Activated naive CD4-positive, alpha-beta T cell treated with anti-CD3 and anti-CD28 coated beads, Interleukin-2, amount 50 U/mL, for 24 hours (primary cell): ENCODE data around the gene TMEM269.

Source experiments
- H3K27ac Mint-ChIP-seq: one replicate; pipeline ENCODE4 v1.8.0; 2021; ENCODE audit warnings: mild to moderate bottlenecking, mixed read lengths
- H3K27me3 Mint-ChIP-seq: one replicate; pipeline ENCODE4 v1.8.0; 2021; ENCODE audit warnings: mixed read lengths
- H3K36me3 Mint-ChIP-seq: one replicate; pipeline ENCODE4 v1.8.0; 2021; ENCODE audit warnings: mixed read lengths
- H3K4me1 Mint-ChIP-seq: one replicate; pipeline ENCODE4 v1.8.0; 2021; ENCODE audit warnings: mixed read lengths
- H3K4me3 Mint-ChIP-seq: one replicate; pipeline ENCODE4 v1.8.0; 2021; ENCODE audit warnings: mild to moderate bottlenecking, mixed read lengths
- H3K9me3 Mint-ChIP-seq: one replicate; pipeline ENCODE4 v1.8.0; 2021; ENCODE audit warnings: mixed read lengths

The TMEM269 gene

DNA sequence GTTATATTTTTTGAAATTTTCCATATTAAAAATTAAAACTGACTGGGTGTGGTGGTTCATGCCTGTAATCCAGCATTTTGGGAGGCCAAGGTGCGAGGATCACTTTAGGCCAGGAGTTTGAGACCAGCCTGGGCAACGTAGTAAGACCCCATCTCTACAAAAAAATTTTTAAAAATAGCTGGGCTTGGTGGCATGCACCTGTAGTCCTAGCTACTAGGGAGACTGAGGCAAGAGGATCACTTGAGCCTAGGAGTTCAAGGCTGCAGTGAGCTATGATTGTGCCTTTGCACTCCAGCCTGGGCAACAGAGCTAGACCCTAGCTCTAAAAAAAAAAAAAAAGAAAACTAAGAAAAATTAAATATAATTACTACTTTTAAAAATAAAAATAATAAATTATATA, 36.9 kb downstream of the TMEM269 start:
- H3K36me3 Mint-ChIP-seq, result peaks cover 3% of the 10 kb centered on the region
- H3K4me3 Mint-ChIP-seq, result no peak overlapping the region
- no peaks in the 10 kb centered on the region for H3K27me3 Mint-ChIP-seq
- H3K27ac Mint-ChIP-seq, result no peak overlapping the region
- H3K9me3 Mint-ChIP-seq, result no peaks in the 10 kb centered on the region
- peaks cover 22% of the 10 kb centered on the region for H3K4me1 Mint-ChIP-seq

DNA sequence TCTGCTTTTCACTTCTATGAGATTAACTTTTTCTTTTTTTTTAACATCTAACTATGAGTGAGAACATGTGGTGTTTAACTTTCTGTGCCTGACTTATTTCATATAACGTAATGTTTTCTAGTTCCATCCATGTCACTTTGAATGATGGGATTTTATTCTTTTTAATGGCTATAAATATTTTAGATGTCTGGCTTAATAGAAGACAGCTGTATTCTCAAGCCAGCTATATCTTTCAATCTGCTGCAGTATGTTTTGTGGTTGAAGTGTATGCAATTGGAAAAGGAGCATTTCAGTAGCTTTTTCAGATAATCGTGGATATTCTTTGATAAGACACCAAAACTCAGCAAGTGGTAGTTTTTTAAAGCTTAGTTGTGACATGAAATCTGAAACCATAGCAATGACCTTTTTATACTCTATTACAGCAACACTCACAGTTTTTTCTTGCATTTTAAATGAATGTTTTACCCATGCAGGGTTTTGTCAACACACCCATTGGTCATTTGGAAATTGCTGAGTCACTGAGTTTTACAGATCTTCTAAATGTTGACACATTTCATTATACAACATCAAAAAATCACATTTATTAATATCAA, 38.1 kb downstream of the TMEM269 start:
- peaks cover 3% of the 10 kb centered on the region for H3K36me3 Mint-ChIP-seq

DNA sequence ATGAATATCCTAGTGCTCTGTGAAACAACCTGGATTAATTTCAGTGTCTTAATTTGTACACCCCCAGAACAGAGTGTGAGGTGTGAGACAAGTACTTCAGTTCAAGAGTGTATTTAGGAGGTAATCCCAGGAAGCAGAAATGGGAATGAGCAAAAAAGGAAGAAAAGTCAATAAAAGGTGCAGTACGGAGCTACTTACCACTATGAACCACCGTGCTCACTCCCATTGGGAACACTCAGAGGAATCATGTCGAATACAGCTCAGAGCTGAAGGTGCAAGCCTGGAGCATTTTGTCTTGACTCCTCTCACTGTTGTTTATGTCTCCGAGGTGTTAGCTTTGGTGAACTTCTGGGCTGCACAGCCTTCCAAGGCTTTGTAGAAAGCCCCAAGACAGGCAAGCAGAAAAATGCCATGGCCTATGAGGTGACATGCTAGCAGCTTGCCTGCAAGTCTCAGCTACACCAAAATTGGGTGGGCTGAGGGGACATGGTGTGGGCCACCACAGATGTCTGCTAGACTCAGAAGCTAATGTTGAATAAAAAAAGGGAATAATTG, 39.8 kb downstream of the TMEM269 start:
- peaks cover 3% of the 10 kb centered on the region for H3K36me3 Mint-ChIP-seq
- H3K4me1 Mint-ChIP-seq, result peaks cover 8% of the 10 kb centered on the region
- H3K27me3 Mint-ChIP-seq, result no peaks in the 10 kb centered on the region
- H3K27ac Mint-ChIP-seq, result no peak overlapping the region
- no peaks in the 10 kb centered on the region for H3K9me3 Mint-ChIP-seq
- H3K4me3 Mint-ChIP-seq, result no peak overlapping the region

More for the DNA sequence above, 38.1 kb downstream of the TMEM269 start:
- H3K4me3 Mint-ChIP-seq, result no peak overlapping the region
- H3K27me3 Mint-ChIP-seq, result no peaks in the 10 kb centered on the region
- H3K9me3 Mint-ChIP-seq, result no peaks in the 10 kb centered on the region
- no peak overlapping the region for H3K27ac Mint-ChIP-seq
- peaks cover 16% of the 10 kb centered on the region for H3K4me1 Mint-ChIP-seq

DNA sequence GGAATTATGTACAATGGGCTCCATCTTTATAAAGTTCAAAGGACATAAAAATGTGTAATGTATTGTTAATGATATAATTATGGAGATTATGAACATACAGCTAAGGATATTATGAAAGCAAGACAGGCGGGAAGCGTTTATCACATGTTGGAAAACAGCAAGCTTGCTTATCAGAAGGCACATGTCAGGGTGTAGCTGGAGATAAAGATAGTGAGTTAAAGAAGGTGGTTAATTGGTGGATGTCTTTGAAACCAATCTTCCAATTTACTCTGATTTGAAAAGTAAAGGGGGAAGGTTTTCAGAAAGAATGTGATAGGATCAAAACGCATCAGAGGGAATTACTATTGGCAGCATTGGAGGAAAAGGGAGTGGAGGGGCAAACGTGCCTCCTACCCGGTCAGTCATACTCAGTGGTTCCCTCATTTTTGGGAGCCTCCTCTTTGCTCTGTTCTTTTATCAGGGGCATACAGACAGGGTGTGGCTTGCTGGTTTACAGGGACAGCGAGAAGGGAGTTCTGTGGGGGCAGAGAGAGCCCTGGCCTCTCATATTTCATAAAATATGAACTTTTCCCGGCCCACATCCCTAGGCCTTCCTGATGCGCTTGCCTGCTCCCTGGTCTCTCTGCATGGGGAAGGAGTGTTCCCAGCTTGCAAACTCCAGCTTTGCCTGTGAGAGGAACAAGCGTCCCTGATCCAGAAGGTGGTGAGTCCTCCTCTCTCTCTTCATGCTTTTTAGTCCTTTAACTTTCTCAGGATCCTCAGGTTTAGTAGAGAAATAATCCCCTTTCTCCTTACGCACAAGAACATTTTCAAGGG, 40.5 kb downstream of the TMEM269 start:
- no peak overlapping the region for H3K4me3 Mint-ChIP-seq
- H3K36me3 Mint-ChIP-seq, result peaks cover 3% of the 10 kb centered on the region
- H3K27me3 Mint-ChIP-seq, result no peaks in the 10 kb centered on the region

DNA sequence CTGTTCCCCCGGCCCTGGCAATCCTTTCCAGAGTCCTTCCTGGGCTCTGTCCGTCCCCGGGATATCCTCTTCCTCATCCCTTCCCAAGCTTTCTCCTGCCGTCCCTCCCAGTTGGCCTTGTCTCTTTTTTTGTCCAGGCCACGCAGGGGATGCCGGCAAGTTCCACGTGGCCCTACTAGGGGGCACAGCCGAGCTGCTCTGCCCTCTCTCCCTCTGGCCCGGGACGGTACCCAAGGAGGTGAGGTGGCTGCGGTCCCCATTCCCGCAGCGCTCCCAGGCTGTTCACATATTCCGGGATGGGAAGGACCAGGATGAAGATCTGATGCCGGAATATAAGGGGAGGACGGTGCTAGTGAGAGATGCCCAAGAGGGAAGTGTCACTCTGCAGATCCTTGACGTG, 45.8 kb downstream of the TMEM269 start:
- no peak overlapping the region for H3K27ac Mint-ChIP-seq
- H3K9me3 Mint-ChIP-seq, result no peaks in the 10 kb centered on the region
- no peaks in the 10 kb centered on the region for H3K27me3 Mint-ChIP-seq
- H3K36me3 Mint-ChIP-seq, result peaks cover 3% of the 10 kb centered on the region
- H3K4me1 Mint-ChIP-seq, result no peaks in the 10 kb centered on the region
- H3K4me3 Mint-ChIP-seq, result no peak overlapping the region

More for the DNA sequence above, 40.5 kb downstream of the TMEM269 start:
- Mint-ChIP-seq H3K9me3 (no peaks in the 10 kb centered on the region), H3K27ac (no peak overlapping the region), H3K4me1 (peaks cover 8% of the 10 kb centered on the region)

DNA sequence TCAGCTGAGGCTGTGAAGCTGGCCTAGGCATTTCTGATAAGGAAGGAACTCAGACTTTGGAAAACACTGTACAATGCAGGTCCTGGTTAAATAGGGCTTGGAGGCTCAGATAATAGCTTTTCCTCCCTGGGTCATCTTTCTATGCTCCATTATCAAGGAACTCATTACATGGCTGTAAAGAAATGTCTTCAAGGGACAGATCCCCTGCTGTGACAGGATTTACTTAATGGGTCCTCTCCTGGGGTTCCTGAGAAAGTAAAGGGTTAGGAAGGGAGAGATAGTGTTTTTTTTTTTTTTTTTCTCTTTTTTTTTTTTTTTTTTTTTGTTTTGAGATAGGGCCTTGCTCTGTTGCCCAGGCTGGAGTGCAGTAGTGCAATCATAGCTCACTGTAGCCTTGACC, 46.5 kb downstream of the TMEM269 start:
- no peaks in the 10 kb centered on the region for H3K9me3 Mint-ChIP-seq
- H3K36me3 Mint-ChIP-seq, result peaks cover 5% of the 10 kb centered on the region
- no peak overlapping the region for H3K27ac Mint-ChIP-seq
- no peaks in the 10 kb centered on the region for H3K4me1 Mint-ChIP-seq
- no peaks in the 10 kb centered on the region for H3K27me3 Mint-ChIP-seq
- H3K4me3 Mint-ChIP-seq, result no peak overlapping the region

DNA sequence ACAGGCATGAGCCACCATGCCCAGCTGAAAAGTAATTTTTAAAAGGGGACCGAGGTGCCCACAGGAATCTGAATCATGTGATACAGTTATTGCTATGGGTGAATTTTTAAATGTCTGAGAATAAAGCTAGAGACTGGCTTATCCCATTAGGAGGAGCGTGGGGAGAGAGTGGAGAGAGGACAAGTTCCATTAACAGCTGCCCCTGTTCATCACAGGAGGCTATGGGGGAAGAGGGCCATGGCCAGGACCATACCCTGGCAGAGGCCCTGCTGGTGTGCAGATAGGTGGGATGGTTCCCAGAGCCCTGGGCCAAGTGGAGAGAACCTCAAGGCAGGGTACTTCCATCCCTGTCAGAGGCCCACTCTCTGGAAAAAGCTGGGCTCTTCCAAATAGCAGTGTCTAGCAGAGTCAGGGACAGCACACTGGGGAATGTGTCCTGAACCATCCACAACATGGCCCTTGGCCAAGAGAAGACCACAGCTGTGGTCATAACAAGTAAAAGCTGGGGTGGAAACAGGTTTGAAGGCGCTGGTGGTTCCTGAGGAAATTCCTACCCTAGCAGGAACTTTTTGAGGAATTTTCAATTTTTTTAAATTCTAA, 48.0 kb downstream of the TMEM269 start:
- peaks cover 5% of the 10 kb centered on the region for H3K36me3 Mint-ChIP-seq
- H3K27ac Mint-ChIP-seq, result no peak overlapping the region
- H3K9me3 Mint-ChIP-seq, result no peaks in the 10 kb centered on the region
- no peak overlapping the region for H3K4me3 Mint-ChIP-seq
- H3K4me1 Mint-ChIP-seq, result no peaks in the 10 kb centered on the region
- H3K27me3 Mint-ChIP-seq, result no peaks in the 10 kb centered on the region

DNA sequence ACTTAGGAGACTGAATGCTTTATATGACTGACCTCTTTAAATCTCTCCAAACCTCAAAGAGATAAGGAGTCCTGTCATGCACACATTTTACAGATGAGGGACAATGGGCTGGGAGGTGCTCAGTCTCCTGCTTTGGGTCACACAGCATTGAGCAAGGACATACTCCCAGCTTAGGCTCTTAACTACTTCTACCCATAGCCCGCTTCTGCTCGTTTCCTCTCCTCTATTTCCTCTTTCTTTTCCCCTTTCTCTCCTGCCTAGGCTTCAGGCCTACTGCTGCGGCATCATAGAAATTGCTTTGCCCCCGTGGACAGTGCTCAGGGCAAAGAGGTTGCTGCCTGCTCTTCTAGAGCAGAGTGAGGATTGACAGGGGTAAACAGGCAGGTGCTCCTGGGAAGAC, 49.2 kb downstream of the TMEM269 start:
- Mint-ChIP-seq H3K4me3 (no peak overlapping the region), H3K36me3 (peaks cover 5% of the 10 kb centered on the region), H3K27ac (no peak overlapping the region), H3K4me1 (no peaks in the 10 kb centered on the region), H3K27me3 (no peaks in the 10 kb centered on the region), H3K9me3 (no peaks in the 10 kb centered on the region)

DNA sequence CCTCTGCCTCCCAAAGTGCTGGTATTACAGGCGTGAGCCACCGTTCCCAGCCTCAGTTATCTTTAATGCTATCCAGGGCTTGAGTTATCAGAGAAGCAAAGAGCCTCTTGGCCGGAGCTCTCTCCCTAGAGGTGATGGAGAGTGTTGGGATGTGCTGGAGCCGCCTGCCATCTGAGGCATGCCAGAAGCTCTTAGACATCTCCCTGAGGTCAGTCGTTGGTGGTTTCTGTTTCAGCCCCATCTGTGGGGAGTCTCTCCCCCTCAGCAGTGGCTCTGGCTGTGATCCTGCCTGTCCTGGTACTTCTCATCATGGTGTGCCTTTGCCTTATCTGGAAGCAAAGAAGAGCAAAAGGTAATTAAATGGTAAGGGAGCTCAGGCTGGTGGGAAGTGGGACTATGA, 50.0 kb downstream of the TMEM269 start:
- Mint-ChIP-seq H3K4me3 (no peak overlapping the region), H3K27me3 (no peaks in the 10 kb centered on the region), H3K9me3 (no peaks in the 10 kb centered on the region), H3K36me3 (peaks cover 5% of the 10 kb centered on the region), H3K4me1 (no peaks in the 10 kb centered on the region), H3K27ac (no peak overlapping the region)

DNA sequence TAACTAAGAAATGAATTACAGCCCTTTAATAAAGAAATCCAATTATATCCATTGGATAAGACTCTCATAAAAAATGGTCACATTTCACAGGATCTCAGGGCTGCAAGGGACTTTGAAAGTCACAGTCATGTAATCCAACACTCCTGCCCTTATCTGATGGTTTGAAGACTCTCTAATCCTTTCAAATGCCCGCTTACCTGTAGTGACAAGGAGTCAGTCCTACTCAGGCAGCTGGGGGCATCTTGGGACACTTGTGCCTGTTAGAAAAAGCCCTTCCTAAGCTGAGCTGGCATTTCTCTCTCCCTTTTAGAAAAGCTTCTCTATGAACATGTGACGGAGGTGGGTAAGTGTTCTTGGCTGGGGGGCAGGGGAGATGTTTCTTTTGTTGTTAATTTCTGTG, 50.6 kb downstream of the TMEM269 start:
- Mint-ChIP-seq H3K4me3 (no peak overlapping the region), H3K27me3 (no peaks in the 10 kb centered on the region), H3K36me3 (peaks cover 5% of the 10 kb centered on the region), H3K4me1 (no peaks in the 10 kb centered on the region), H3K9me3 (no peaks in the 10 kb centered on the region), H3K27ac (no peak overlapping the region)

DNA sequence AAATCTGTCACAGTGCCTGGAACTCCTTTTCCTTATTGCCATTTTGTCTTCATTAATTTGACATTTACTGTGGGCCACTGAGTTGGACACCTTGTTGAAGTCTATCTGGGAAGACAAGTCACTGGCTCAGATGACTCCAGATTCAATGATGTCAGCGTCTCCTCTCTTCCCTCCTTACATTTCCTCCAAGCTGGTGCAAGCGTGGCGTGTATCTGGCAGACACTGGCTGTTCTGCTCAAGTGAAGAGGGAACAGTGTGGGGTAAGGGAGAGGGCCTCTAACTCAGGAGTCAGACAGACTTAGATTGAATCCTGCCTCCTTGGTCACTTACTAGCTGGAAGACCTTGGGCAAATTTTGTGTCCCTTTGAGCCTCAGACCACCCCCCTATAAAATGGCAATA, 52.9 kb downstream of the TMEM269 start:
- Mint-ChIP-seq H3K36me3 (peaks cover 3% of the 10 kb centered on the region), H3K27ac (no peak overlapping the region), H3K27me3 (no peaks in the 10 kb centered on the region), H3K4me3 (no peak overlapping the region), H3K9me3 (no peaks in the 10 kb centered on the region), H3K4me1 (no peaks in the 10 kb centered on the region)

DNA sequence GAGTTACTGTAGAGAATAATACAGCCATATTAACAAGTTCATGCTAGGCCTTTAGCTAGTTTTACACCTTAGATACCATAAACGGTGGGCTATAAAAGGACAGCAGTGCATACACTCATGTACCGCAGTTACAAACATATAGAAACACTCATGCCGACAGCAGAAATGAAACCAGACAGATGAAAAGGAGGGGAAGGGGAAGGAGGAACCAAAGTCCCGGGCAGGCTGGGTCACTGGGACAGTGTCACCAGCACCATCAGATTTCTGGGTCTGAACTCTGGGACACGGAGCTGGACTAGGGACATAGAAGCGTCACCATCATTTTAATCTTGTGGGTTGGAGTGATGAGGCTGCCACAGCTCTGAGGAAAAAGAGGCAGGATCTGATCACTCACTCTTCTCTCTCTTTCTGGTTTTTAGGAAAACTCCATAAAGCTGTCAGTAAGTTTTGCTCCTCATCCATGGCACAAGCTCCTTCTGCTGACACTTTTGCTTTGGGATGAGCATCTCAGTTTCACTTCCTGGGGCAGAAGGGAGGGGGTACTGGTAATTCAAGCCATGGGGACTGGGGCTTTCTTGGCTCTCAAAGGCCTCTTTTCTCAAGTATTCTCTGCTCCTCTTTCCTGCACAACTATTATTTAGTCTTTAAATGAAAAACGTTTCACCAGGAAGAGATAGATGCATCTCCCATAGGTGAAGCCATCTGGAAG, 53.8 kb downstream of the TMEM269 start:
- Mint-ChIP-seq H3K4me1 (no peaks in the 10 kb centered on the region), H3K9me3 (no peaks in the 10 kb centered on the region), H3K27me3 (no peaks in the 10 kb centered on the region), H3K27ac (no peak overlapping the region), H3K36me3 (peaks cover 3% of the 10 kb centered on the region), H3K4me3 (no peak overlapping the region)

DNA sequence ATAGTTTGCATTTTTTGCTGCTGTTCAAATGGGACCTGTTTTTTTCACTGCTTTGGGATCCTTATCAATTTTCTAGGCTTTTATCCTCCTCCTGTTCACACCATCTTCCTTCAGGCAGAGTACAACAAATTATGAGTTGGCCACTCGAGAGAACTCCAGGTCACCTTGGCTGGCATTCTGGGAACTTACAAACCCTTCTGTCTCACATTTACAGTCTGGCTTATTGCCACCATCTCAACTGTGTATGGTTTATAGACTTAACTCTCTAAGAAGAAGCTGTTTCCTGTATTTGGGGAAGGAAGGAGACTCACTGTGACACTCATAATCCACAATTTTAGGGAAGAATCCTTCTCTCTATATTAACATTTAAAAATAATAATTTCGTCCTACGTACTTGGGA, 56.2 kb downstream of the TMEM269 start:
- H3K27ac Mint-ChIP-seq, result no peak overlapping the region
- H3K4me1 Mint-ChIP-seq, result peaks cover 4% of the 10 kb centered on the region
- no peaks in the 10 kb centered on the region for H3K9me3 Mint-ChIP-seq
- no peaks in the 10 kb centered on the region for H3K36me3 Mint-ChIP-seq
- no peaks in the 10 kb centered on the region for H3K27me3 Mint-ChIP-seq
- no peak overlapping the region for H3K4me3 Mint-ChIP-seq

DNA sequence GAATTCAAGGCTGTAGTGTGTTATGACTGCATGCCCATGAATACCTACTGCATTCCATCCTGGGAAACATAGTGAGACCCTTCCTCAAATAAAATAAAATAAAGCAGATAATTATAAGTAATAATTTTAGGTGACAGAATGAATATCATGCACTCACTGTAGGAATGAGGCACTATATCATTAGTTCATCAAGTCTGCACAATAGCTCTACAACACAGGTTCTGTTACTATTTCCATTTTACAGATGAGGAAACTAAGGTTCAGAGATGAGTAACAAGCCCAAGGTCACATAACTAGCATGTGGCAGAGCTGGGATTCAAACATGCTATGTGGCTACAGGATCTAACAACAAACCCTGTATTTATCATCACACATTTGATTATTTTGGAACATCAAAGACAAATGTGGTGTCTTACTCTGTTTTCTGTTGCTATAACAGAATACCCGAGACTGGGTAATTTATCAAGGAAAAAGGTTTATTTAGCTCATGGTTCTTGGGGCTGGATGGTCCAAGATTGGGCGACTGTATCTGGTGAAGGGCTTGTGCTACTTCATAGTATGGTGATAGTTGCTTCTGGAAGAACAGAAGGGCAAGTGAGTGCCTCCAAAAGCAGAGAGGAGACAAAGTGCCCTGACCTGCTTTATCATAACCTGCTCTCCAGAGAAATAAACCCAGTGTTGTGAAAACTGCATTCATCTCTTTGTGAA, 56.8 kb downstream of the TMEM269 start:
- H3K4me1 Mint-ChIP-seq, result peaks cover 7% of the 10 kb centered on the region
- H3K27ac Mint-ChIP-seq, result no peak overlapping the region
- no peaks in the 10 kb centered on the region for H3K9me3 Mint-ChIP-seq
- H3K4me3 Mint-ChIP-seq, result no peak overlapping the region
- H3K27me3 Mint-ChIP-seq, result no peaks in the 10 kb centered on the region
- no peaks in the 10 kb centered on the region for H3K36me3 Mint-ChIP-seq

DNA sequence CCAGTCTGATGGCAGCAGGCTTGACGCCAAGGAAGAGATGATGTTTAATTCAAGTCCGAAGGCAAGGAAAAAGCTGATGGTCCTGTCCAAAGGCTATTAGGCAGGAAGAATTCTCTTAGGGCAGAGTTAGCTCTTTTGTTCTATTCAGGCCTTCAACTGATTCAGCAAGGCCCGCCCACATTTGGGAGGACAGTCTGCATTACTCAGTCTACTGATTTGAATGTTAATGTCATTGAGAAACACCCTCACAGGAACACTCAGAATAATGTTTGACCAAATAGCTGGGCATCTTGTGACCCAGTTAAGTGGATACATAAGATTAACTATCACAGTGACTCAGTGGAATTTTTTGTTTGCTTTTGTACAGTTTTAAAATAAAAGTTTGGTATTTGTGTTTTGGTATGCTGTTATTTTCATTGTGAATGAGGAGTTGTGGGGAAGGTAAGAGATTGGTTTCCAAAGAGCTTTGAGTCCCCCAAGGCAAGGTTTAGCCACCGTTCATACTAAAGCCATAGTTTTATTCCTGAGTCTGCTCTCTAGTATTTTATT, 59.9 kb downstream of the TMEM269 start:
- Mint-ChIP-seq H3K27ac (no peak overlapping the region), H3K4me3 (no peak overlapping the region), H3K4me1 (peaks cover 32% of the 10 kb centered on the region), H3K36me3 (peaks cover 7% of the 10 kb centered on the region), H3K27me3 (no peaks in the 10 kb centered on the region), H3K9me3 (no peaks in the 10 kb centered on the region)
